OCI-LY1 (cell line): ENCODE data around the gene RBM44.

Experiments used
- CTCF ChIP-seq: fragments of 200-600 bp; sonication (generic), shearing (Covaris generic); IDR thresholded peaks from 2 replicates; pipeline ENCODE4 v1.5.1; 2017; ENCODE audit warnings: mild to moderate bottlenecking, antibody characterized with exemption, low read length, moderate library complexity, mixed read lengths
- EZH2 ChIP-seq: fragments of 200-600 bp; sonication (generic), shearing (Covaris generic); IDR thresholded peaks from 2 replicates; pipeline ENCODE4 v1.8.0; 2017; ENCODE audit warnings: borderline replicate concordance, mixed run types, mild to moderate bottlenecking, antibody characterized with exemption, low read length, moderate library complexity, mixed read lengths

GRCh38 chr2:237885111-237885930, 86.7 kb downstream of the RBM44 start:
- TF ChIP-seq CTCF, result no peak
- TF ChIP-seq EZH2, result no peak
